CD8-positive, alpha-beta memory T cell (primary cell): ENCODE measurements around the gene SMPDL3B. TPM values are rescaled to one million over a fixed set of nuclear protein-coding genes. Genes with fewer than 3 reads are reported as not detected.

Experiments used
- polyA plus RNA-seq: library from polyadenylated mRNA; unstranded; fragments of 300-500 nt; fragmentation: Illumina TruSeq; gene quantifications from one replicate; pipeline ENCODE4 v1.2.3, GENCODE V29; 2021
- total RNA-seq, 2 experiments: library from RNA; stranded (reverse); gene quantifications; one replicate each; pipeline ENCODE4 v1.2.3, GENCODE V29; 2021

The SMPDL3B gene
- total and polyA plus RNA-seq, 3 experiments from 2014 or later: 0.27 TPM; not detected in 2

Other genes with a start within 250 kb of the SMPDL3B start
- 10 to 100 TPM; 13.2 to 13.7 TPM for gene FAM76A, start 209.0 kb upstream of the SMPDL3B start, total RNA-seq
- gene FAM76A, start 209.0 kb upstream of the SMPDL3B start, polyA plus RNA-seq: 9.2 TPM
- gene STX12, start 161.8 kb upstream of the SMPDL3B start, total RNA-seq: 10 to 100 TPM; 21.3 to 23.4 TPM
- gene STX12, start 161.8 kb upstream of the SMPDL3B start, polyA plus RNA-seq: 18.8 TPM
- gene PPP1R8, start 104.2 kb upstream of the SMPDL3B start, total RNA-seq: 10 to 100 TPM; 66.3 to 70.0 TPM
- 37.5 TPM for gene PPP1R8, start 104.2 kb upstream of the SMPDL3B start, polyA plus RNA-seq
- 10 to 100 TPM; 12.4 to 15.6 TPM for gene THEMIS2, start 62.5 kb upstream of the SMPDL3B start, total RNA-seq
- gene THEMIS2, start 62.5 kb upstream of the SMPDL3B start, polyA plus RNA-seq: 63.3 TPM
- 100 to 1,000 TPM; 115 to 118 TPM for gene RPA2, start 20.4 kb upstream of the SMPDL3B start, total RNA-seq
- 203 TPM for gene RPA2, start 20.4 kb upstream of the SMPDL3B start, polyA plus RNA-seq
- 1 to 10 TPM; 7.3 to 8.9 TPM for gene XKR8, start 25.0 kb downstream of the SMPDL3B start, total RNA-seq
- gene XKR8, start 25.0 kb downstream of the SMPDL3B start, polyA plus RNA-seq: 23.3 TPM
- 10 to 100 TPM; 31.5 to 34.6 TPM for gene EYA3, start 153.6 kb downstream of the SMPDL3B start, total RNA-seq
- 6.0 TPM for gene EYA3, start 153.6 kb downstream of the SMPDL3B start, polyA plus RNA-seq
- under 1 TPM; 0.58 to 0.59 TPM for gene PTAFR, start 241.7 kb downstream of the SMPDL3B start, total RNA-seq
- 1.1 TPM for gene PTAFR, start 241.7 kb downstream of the SMPDL3B start, polyA plus RNA-seq